SK-N-DZ (cell line): ENCODE measurements around the gene PTGER3.
"Not testable (repeated sequence)": the region's sequence is repeated elsewhere in the genome, so short reads cannot be mapped to it uniquely, and the experiment has no call there.

Experiments used
- DNase-seq: peaks from one replicate; pipeline ENCODE4 v3.0.0-alpha.2; 2015; ENCODE audit warnings: low spot score
- small RNA-seq, 2 experiments: library from RNA; depleted of rRNA; stranded (forward); fragments of <200 nt; gene quantifications; one replicate each; pipeline ENCODE3, GENCODE V24; 2014

PTGER3 gene

DNA sequence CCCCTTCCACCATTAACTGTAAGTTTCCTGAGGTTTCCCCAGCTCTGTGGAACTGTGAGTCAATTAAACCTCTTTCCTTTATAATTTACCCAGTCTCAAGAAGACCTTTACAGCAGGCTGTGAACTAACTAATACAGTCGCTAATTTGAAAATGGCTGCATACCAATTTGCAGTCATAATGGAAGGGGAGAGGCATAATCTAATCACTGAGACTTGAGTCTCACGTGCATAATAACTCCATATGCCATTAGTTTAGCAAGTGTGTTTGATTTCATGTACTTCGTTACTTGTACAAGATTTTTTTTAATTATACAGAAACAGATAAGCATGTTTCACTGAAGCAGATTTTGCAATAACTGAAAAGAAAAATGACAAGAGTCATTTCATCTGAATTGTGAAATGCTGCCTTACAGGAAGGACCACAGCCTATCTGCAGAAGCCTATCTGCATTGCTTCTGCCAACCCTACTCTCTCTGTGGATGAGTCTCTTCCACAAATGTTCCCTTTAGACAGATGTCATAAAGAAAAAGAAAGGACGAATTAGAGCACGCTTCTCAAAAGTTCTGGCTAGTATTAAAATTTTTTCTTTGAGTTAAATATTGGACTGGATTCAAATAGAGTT, 99.1 kb downstream of the PTGER3 start:
- DNase-seq = no peak

DNA sequence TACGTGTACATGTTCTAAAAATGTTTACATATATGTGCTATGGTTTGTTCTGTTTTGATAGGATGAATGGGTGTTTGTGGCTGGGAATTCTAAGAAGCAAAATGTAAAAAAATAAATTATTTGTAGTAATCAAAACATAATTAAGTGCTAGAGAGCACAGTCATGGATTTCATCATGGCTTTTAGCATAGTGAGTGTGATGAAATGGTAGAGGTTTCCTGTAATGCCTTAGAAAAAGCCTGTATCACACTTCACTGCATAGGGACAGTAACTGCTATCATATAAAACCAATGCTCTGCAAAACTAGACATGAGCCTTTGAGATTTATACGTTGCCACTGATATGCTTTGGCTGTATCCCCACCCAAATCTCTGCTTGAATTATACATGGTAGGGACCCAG, 99.8 kb downstream of the PTGER3 start:
- DNase-seq = no peak

DNA sequence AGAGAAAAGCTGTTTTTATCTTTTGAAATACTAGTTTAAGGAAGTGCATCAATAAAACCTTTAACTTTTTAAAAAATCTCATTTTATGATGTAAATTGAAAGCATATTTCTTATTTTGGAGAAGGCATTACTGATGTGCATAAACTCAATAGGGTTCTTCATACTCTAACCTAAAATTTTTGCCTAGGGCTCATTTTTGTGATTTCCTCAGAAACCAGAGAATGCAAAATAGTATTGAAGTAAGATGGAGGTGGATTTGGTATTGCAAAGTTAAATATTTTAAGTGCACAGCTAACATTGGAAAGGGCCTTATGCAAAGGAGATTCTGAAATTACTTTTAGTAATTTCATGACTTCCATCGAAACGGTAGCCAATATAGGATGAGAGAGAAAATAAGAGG, 101.9 kb downstream of the PTGER3 start:
- no peak for DNase-seq

DNA sequence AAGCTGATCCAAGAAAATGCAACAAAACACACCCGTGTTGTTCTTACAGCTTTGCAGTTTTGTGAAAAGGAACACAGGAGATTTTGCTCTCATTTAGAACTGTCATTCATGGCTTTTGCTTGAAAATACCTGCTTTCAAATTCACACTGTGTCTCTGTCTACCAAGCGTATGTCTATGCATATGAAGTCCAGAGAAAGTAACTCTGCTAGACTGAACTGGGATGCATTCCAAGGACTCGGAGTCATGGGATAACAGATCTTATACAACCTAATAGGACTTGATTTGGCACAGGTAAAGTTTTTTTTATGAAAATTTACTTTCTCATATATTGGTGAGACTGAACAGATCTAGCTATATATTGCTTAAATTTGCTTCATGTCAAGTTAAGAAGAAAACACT, 102.4 kb downstream of the PTGER3 start:
- DNase-seq = no peak

DNA sequence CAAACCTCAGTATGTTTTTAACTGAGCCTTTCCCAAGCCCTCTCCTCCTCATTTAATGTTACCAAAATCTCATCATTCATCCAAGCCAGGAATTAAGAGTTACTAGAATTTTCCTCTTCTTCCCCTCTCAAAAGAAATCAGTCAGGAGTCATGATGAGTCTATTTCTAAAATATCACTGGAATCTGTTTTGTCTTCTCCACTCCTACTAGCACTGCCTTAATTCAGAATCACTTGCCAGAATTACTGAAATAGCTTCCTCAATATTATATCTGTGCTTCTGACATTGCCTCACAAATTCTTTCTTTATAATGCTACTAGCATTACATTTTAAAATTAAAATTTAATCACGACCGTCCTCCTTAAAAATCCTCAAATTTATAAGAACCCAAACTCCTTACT, 106.1 kb downstream of the PTGER3 start:
- no peak for DNase-seq

DNA sequence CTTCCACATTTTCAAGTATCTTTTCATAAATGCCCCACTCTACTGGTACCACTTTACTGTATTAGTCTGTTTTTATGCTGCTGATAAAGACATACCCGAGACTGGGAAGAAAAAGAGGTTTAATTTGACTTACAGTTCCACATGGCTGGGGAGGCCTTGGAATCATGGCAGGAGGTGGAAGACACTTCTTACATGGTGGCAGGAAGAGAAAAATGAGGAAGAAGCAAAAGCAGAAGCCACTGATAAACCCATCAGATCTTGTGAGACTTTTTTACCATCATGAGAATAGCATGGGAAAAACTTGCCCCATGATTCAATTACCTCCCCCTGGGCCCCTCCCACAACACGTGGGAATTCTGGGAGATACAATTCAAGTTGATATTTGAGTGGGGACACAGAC, 107.2 kb downstream of the PTGER3 start:
- DNase-seq = not testable (repeated sequence)

DNA sequence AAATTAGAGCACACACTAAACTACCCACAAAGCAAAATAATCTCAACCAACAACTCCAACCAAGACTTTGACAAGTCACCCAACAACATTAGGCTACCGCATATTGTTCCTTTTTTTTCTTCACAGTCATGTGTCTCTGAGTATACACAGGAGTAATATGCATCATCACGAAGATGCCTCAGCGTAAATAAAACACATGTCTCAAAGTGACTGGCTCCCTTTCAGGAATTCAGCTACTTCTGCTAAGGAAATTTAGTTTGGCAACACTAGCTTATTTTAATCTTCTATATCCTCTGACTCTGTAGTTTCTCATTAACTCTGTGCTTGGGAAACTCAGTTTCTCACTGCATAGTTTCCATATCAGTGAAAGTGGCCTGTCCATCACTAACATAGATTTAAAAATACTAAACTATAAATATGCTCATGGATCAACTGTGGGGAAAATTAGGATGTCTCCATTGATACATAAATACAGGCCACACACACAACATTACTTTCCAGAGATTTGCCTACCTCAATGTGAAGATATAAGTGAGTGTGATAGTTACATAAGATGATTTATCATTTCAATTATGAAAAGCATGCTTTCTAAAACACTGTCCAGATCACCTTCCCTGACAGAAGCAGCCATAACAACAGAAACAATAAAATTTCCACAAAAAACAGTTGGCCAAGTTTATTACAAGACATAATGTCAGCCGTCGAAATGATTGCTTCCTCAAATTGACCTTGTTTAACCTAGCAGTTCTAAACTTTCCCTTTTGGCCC, 113.2 kb downstream of the PTGER3 start:
- peak; percentile 38 for DNase-seq

DNA sequence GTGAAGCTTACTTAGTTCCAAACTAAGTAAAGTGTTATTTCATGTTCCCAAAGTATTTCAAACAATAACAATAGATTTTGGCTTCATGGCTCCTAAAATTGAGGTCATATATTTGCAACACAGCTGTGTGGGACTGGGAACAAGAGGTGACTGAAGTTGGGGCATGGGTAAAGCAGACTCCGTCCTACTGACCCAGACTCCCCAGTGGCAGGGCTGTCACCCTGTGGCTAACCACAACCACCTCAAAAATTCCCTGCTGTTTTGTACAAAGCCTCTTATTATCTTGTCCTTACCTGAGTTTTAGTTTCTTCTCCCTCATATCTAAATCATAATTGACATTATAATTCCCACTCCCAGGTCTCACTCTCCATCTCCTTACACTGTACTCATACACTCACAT, 117.6 kb downstream of the PTGER3 start:
- no peak for DNase-seq

DNA sequence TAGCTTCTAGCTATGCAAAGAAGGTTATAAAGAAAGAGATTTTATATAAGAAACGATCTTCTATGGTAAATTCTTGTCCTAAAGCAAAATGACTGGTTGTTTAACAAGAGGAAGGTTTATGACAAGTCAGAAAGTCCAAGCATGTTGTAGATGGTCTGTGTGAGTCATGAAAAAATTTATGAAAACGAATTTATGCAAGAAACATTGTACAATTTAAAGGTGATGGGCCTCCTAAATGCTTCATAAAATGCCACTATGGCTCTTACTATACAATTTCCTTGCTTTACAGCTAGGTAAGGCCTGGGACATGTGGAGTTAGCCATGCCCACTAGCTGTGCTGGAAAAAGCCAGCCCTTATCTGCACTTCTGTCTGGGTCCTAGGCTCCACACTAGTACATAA, 125.4 kb downstream of the PTGER3 start:
- DNase-seq = no peak

Small RNA genes within 50 kb of the gene (small RNA-seq; reads per million reads assigned to genes)
- 23.0 to 866 reads per million in 2 experiments for gene MIR186
